HG02970 (cell line): Measurements from ENCODE around the gene FCN1.

Source experiments
- ATAC-seq: cut with Tn5 transposase; IDR thresholded peaks from one replicate; pipeline ENCODE4 v1.9.1; 2021; ENCODE audit warnings: mild to moderate bottlenecking, moderate library complexity, moderate number of reproducible peaks; ENCODE audit not compliant: unreplicated experiment, low FRiP score

Gene FCN1

GRCh38 chr9:134880484-134881312, 37.0 kb downstream of the FCN1 start, which contains the start of gene FCN2:
Gene FCN2 (plus strand): TSS chr9:134880810. CDS start chr9:134880822, 12 bp downstream.
- no peak for ATAC-seq

- no peak for ATAC-seq
Measured at GRCh38 chr9:134879664-134880483, 37.8 kb downstream of the FCN1 start.

GRCh38 chr9:134877541-134877940, 40.2 kb downstream of the FCN1 start:
- no peak for ATAC-seq

- no peak for ATAC-seq
Measured at GRCh38 chr9:134875371-134875770, 42.3 kb downstream of the FCN1 start.

GRCh38 chr9:134872482-134873231, 45.1 kb downstream of the FCN1 start:
- no peak for ATAC-seq

- no peak for ATAC-seq
Measured at GRCh38 chr9:134871697-134872340, 45.9 kb downstream of the FCN1 start.

- no peak for ATAC-seq
Measured at GRCh38 chr9:134870746-134871662, 46.7 kb downstream of the FCN1 start.

- ATAC-seq = no peak
Measured at GRCh38 chr9:134870301-134870694, 47.4 kb downstream of the FCN1 start.

GRCh38 chr9:134869554-134870300, 48.0 kb downstream of the FCN1 start:
- ATAC-seq = no peak

- ATAC-seq = no peak
Measured at GRCh38 chr9:134868751-134869553, 48.8 kb downstream of the FCN1 start.

- no peak for ATAC-seq
Measured at GRCh38 chr9:134867917-134868750, 49.6 kb downstream of the FCN1 start.

- no peak for ATAC-seq
Measured at GRCh38 chr9:134864821-134865190, 52.9 kb downstream of the FCN1 start.

GRCh38 chr9:134863941-134864820, 53.5 kb downstream of the FCN1 start:
- ATAC-seq = no peak

GRCh38 chr9:134863306-134863902, 54.3 kb downstream of the FCN1 start:
- no peak for ATAC-seq

GRCh38 chr9:134861595-134862334, 55.9 kb downstream of the FCN1 start:
- no peak for ATAC-seq
